ENCODE measurements around the gene CLEC18B.

DNA sequence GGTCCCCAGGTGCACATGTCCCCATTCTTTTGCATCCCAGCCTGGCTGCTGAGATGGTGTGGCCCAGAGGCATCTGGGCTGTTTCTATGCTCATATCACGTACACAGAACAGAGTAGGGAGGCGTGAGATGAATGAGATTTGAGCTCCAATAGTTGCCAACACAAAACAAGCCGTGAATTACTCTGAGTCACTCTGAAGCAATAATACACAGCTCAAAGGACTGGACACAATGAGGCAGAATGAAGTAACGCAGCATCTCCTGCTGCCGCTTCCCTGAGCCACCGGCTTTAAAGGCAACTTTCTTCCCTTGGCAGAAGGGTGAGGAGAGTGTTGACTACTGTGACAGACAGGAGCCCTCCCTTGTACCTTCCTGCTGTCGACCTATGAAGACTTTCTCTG is 33.9 kb upstream of the CLEC18B start:
- TF ChIP-seq, protein P1, sequence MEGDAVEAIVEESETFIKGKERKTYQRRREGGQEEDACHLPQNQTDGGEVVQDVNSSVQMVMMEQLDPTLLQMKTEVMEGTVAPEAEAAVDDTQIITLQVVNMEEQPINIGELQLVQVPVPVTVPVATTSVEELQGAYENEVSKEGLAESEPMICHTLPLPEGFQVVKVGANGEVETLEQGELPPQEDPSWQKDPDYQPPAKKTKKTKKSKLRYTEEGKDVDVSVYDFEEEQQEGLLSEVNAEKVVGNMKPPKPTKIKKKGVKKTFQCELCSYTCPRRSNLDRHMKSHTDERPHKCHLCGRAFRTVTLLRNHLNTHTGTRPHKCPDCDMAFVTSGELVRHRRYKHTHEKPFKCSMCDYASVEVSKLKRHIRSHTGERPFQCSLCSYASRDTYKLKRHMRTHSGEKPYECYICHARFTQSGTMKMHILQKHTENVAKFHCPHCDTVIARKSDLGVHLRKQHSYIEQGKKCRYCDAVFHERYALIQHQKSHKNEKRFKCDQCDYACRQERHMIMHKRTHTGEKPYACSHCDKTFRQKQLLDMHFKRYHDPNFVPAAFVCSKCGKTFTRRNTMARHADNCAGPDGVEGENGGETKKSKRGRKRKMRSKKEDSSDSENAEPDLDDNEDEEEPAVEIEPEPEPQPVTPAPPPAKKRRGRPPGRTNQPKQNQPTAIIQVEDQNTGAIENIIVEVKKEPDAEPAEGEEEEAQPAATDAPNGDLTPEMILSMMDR (IDR thresholded peaks at IDR 0.05; ENCODE audit: insufficient read depth, low read length, poor library complexity, severe bottlenecking), result no peak
- no peak for TF ChIP-seq EZH2phosphoT487 (conservative IDR thresholded peaks at IDR 0.05; ENCODE audit: low read length)
